ENCODE data around the gene ITPRIPL2.

Gene ITPRIPL2

GRCh38 chr16:19113577-19114358 is at the start of gene ITPRIPL2:
Gene ITPRIPL2, plus strand, starts transcription at chr16:19113964. Its CDS starts 498 bp downstream, at chr16:19114462.
- no peak for DNase-seq

GRCh38 chr16:19066988-19067348 is 46.8 kb upstream of the ITPRIPL2 start:
- no peak for DNase-seq

GRCh38 chr16:19067349-19068236 is 46.2 kb upstream of the ITPRIPL2 start, which contains the start of gene COQ7:
Gene COQ7, plus strand, starts transcription at chr16:19067614. Its CDS starts 51 bp downstream, at chr16:19067665.
- DNase-seq = peak; percentile 100

DNA sequence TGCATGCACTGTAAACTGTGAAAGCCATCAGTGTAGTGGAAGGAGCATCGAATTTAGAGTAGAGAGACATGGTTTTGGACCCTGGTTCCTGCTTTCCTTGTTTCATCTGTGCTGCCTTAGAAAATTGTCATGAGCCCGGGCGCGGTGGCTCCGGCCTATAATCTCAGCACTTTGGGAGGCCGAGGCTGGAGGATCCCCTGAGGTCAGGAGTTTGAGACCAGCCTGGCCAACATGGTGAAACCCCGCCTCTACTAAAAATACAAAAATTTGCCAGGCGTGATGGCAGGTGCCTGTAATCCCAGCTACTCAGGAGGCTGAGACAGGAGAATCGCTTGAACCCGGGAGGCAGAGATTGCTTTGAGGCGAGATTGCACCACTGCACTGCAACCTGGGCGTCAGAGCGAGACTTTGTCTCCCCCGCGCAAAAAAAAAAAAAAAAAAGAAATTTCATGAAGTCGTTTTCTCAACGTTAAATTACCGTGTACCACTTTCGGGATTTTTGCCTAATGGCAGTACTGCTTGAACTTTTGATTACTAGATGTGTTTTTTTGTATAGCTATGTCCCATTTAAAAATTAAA is 45.4 kb upstream of the ITPRIPL2 start:
- DNase-seq = no peak

DNA sequence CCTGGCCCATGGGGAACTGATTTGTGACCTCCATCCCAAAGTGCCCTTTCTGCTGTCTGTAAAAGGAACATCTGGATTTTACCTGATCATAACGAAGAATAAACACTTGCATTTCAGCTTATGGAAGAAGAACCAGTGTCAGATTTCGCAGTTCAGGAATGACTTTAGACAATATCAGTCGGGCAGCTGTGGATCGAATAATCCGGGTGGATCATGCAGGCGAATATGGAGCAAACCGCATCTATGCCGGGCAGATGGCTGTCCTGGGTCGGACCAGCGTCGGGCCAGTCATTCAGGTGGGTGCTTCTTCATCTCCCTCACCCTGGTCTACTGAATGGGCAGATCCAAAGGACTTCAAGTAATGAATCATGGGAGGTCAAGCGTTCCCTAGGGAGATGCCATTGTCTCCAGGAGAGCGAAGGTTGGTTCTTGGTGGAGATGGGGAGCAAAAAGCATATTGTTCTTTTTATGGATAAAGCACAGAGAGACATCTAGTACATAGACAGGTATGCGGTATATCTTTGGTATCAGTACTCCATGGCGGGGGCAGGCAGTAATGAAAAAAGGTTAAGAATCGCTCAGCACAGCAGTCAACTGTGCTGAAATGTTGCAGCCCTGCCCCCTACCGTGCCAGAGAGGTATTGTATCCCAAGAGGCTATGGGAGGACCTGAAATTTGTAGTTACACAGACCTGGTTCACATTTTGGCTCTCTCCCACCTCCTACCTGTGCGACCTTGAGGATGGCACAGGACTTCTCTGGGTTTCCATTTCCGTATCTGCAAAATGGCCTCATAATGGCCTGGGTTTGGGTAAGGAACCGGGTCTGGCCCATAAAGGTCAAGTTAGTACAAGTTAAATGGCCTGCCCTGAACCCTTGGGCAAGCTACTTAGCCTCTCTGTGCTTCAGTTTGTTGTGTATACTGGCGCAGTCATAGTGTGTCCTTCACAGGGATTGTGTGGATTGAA is 41.7 kb upstream of the ITPRIPL2 start:
- peak; percentile 64 for DNase-seq

DNA sequence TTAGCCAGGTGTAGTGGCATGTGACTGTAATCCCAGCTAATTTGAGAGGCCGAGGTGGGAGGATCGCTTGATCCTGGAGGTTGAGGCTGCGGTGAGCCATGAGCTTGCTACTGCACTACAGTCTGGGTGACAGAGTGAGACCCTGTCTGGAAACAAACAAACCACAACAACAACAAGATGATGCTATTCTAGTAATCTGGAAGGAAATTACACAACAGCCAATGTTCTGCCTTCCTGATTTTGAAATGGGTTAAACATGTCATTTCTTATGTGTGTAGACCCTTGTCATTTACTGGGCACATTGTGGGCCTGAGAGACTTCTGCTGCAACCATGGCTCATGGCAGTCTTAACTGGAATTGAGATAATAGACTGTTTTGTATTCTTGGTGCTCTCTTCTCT is 40.4 kb upstream of the ITPRIPL2 start:
- no peak for DNase-seq

DNA sequence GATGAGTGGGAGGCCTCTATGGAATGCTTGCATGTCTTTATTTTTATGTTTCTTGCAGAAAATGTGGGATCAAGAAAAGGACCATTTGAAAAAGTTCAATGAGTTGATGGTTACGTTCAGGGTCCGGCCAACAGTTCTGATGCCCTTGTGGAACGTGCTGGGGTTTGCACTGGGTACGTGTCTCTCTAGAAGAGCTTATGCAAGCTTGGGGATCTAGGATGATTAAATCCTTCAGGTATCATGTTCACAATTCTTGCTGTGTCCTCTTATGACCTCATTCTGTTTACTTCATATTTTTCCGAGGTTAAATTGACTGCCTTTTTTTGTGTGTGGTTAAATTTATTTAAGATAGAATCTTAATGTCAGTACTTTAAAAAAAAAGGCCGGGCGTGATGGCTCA is 39.9 kb upstream of the ITPRIPL2 start:
- DNase-seq = no peak

DNA sequence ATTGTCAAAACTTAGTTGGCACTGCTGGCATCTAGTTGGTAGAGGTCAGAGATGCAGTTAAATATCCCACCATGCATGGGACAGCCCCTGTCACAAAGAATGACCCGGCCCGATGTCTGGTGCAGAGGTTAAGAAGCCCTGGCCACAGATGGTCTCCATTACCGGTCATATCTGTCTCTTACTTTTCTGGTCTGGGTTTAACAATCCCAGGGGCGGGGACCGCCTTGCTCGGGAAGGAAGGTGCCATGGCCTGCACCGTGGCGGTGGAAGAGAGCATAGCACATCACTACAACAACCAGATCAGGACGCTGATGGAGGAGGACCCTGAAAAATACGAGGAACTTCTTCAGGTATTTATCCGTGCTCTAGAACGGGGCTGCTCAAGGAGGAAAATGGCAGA is 38.3 kb upstream of the ITPRIPL2 start:
- DNase-seq = no peak

GRCh38 chr16:19077879-19078278 is 35.9 kb upstream of the ITPRIPL2 start:
- DNase-seq = no peak

DNA sequence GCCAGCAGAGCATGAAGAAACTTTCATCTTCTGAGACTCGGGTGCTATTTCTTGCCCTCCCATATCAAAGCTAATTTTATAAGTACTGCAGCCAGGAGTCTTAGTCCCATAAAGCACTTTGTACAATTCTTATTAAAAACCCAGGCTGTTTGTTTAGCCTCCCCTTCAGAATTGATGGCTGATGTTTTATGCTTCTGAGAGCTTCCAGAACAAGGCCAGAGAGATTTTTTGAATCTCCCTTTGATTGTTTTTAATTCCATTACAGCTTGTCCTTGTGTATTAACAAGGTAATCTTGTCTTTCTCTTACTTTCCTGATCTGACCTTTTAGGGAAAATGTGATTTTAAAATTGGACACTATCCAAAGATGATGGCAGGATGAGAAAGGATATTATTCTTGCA is 30.1 kb upstream of the ITPRIPL2 start:
- DNase-seq = no peak

- no peak for DNase-seq
These were observed 29.6 kb upstream of the ITPRIPL2 start for GRCh38 chr16:19084139-19084538.

DNA sequence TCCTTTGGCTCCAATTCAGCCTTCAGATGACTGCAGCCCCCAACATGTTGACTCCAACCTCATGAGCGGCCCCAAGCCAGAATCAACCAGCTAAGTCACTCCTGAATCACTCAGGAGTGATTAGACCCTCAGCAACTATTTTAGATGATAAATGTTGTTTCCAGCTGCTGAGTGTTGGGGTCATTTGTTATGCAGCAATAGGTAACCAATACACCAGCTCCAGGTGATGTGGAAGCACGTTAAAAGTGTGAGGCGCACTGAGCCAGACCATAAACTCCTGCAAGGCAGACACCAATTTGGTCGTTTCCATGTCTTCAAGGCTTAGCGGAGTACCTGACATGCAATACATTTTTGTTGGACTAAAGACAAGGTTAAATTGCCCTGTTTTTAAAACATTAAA is 28.9 kb upstream of the ITPRIPL2 start:
- no peak for DNase-seq

- no peak for DNase-seq
These were observed 28.0 kb upstream of the ITPRIPL2 start for GRCh38 chr16:19085679-19086200.

- peak; percentile 75 for DNase-seq
These were observed 27.2 kb upstream of the ITPRIPL2 start for GRCh38 chr16:19086322-19087199.

DNA sequence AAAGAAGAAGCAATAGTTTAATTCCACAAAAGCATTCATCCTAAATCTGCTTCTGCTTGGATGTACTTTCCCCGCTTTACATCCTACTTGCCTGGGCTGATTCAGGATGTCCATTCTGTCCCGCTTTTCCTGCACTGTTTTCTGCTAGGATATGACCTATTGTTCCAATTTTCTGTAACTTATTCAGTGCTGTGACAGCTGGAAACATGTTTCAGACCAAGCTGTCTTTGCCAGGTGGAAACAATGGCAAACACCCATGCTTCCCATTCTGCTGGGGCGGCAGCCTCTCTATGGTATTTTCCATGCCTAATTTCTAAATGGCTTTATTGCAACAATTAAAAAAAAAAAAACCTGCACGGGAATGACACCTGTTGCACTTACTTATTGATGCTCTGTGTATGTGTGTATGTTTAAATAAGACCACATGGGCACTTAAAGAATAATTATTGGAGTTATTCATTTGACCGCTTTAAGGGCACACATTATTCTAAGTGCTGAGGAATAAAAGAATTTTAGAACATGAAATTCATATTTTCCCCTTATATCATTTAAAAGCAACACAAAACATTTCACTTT is 25.3 kb upstream of the ITPRIPL2 start:
- no peak for DNase-seq

GRCh38 chr16:19089410-19089955 is 24.3 kb upstream of the ITPRIPL2 start:
- DNase-seq = no peak

DNA sequence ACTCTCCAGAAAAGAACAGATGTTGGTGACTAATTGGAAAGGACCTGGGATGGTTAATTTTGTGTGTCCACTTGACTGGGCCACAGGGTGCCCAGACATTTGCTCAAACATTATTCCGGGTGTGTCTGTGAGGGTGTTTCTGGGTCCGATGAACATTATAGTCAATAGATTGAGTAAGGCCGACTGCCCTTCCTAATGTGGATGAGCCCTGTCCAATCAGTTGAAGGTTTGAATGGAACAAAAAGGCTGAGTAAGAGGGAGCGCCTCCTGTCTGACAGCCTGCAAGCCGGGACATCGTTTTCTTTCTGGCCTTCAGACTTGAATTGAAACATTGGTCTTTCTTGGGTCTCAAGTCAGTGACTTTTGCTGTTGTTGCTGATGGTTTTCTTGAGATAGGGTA is 22.8 kb upstream of the ITPRIPL2 start:
- no peak for DNase-seq

- DNase-seq = no peak
These were observed 20.9 kb upstream of the ITPRIPL2 start for GRCh38 chr16:19092653-19093410.

Data from CD4-positive, alpha-beta T cell treated with Interleukin-17A for 1 hour (primary cell).